GM19043 (cell line): ENCODE measurements around the gene ADARB1.

ENCODE experiments used
- ATAC-seq: cut with Tn5 transposase; IDR thresholded peaks from one replicate; pipeline ENCODE4 v1.9.1; 2021; ENCODE audit warnings: low read depth; ENCODE audit not compliant: unreplicated experiment

The ADARB1 gene

DNA sequence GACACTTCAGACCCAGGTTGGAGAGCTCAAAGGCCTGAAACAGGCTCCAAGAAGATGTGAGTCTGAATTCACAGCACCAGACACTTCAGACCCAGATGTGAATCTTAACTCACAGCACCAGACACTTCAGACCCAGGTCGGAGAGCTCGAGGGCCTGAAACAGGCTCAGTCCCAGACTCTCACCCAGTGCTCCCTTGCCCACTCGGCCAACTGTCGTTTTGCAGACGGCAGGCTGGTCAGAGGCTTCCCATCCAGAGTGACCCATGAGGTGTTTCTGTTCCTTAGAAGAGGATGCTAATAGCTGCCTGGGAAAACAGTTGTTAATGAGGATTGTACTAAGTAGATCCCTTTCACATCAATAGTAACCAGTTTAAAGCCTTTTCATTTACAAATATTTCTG is 88.4 kb downstream of the ADARB1 start:
- no peak for ATAC-seq

DNA sequence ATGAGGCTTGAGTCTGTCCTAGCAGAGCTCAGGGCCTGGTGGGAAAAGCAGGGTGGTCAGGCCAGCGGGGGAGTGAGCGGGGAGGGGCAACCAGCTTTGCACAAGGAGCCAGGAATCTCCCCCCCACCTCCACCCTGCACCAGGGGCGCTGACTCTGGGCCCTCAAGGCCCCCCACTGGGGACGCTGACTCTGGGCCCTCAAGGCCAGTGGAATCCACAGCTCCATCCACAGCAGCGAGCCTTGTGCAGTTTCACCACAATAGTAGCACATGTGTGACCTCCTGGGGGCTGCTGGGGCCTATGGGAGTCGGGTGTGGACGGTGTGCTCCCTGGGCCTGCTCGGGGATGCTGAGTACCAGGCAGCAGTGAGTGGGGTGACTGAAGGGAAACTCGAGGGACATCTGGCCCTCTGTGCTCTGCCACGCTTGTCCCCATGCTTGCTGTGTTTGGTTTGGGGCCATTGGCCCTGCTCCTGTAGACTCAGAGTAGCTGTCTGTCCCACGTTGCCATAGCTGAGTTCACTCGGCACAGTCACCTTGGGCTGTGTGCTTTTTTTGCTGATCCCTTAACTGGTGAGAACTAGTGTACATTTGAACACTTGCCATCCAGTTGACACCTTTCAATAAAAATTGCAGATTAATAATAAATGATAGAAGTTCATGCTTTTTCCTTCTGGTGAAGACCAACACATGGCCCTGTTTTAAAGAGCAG is 89.2 kb downstream of the ADARB1 start:
- ATAC-seq = no peak

DNA sequence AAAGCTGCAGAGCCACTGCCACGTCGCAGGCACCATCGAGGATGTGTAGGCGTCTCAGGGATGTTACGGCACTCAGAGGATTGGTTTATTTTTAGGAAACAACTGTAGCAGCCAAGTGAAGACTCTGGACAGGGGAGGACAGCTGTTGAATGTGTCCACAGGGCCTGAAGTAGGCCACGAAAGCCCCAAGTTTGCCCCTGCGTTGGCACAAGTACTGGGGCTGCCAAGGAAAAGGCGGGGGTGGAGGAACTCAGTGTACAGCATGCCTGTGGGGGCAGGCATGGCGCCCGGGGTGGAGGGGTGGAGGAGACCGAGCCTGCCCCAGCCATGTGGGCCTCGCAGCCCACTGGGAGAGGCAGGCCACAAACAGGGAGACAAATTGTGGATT is 89.7 kb downstream of the ADARB1 start:
- ATAC-seq = no peak

DNA sequence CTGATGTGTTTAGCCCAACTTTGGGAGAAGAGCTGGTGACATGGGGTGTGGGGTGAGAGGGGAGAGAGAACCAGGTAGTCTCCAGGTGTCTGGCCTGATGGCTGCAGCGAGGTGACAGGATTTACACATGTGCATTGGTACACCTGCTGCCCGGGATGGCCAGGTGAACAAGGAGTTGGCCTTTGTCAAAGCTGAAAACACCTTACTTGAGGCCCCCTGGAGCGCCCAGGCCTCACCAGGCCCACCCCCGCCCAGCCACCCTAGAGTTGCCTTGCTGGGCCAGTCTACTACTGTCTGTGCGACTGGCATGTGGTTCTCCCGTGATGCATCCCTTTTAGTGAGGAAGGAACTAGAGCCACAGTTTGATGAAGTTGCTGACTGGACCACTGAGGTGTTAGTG is 90.5 kb downstream of the ADARB1 start:
- no peak for ATAC-seq

DNA sequence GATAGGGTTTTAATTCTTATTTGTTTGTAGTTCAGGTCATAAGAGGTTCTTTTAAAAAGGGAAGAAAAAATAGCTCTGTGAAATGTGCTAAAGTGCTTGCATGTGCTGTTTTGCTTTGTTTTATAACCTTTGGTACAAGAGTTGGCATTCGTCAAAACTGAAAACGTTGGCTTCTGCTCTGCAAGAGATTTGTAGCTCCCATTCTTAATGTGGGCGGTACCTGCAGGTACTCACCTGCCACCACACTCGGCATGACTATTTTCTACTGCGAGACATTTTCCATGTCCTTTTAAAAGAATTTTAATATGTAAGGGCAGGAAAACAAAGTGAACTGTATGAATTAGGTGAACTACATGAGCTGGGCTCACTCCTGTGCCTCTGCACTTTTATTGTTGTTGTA is 92.6 kb downstream of the ADARB1 start:
- ATAC-seq = no peak

DNA sequence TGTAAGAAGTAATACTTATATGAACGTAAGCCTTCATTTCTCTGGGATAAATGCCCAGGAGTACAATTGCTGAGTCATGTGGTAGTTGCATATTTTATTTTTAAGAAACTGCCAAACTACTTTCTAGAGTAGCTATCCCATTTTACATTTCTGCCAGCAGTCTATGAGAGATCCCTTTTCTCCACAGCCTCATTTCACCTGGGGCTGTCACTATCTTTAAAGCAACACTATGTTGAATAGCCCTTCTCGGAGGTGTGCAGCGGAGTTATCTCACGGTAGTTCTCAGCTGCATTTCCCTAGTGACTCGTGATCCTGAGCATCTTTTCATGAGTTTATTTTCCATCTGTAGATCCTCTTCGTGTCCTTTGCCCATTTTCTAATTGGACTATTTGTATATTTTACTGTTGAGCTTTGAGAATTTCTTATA is 93.4 kb downstream of the ADARB1 start:
- no peak for ATAC-seq

DNA sequence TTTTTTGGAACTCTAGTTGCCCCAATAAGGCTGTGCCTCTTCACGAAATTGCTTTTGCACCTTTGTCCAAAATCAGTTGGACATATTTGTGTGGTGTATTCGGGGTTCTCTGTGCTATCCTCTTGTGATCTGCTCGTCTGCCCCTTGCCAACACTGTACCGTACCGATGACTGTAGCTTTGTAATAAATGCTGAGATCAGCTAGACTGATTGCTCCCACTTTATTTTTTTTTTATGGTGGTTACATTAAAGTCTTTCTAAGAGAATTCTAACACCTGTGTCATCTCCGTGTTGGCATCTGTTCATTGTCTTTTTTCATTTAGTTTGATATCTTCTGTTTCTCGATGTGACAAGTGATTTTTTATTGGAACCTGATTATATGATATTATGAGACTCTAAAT is 94.1 kb downstream of the ADARB1 start:
- ATAC-seq = no peak

DNA sequence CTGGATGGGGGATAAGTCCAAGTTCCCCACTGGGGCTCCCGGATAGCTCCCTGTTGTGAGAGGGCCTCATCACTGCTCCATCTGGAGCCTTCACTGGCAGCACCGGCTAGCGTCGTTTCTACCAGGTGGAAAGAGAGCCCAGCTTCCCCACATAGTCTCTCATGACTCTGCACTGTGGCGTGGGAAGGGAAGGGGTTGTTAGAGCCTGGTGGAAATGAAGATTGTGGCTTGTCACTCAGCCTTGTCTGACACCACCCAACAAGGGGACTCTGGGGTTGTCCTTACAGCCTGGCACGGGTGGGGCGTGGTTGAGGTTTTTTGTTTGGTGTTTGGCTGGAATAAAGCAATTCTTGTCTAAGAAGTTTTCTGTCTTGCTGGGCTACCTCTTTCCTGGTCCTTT is 94.6 kb downstream of the ADARB1 start:
- no peak for ATAC-seq

DNA sequence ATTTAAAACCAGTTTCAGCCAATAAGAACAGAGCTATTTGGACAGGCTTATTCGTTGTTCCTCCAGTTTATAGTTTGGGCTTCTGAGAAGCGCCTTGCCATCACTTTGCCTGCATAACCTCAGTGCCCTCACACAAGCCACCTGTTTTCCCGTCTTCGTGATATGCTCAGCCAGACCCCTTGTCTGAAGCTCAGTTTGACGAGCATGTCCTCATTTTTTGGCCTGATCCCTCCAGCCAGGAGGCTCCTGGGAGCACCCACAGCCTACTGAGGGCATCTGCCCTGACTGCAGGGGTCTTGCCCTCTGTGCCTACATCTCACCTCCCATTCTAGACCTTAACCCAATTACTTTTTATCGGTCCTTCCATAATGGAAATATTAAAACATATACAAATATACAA is 95.3 kb downstream of the ADARB1 start:
- no peak for ATAC-seq

DNA sequence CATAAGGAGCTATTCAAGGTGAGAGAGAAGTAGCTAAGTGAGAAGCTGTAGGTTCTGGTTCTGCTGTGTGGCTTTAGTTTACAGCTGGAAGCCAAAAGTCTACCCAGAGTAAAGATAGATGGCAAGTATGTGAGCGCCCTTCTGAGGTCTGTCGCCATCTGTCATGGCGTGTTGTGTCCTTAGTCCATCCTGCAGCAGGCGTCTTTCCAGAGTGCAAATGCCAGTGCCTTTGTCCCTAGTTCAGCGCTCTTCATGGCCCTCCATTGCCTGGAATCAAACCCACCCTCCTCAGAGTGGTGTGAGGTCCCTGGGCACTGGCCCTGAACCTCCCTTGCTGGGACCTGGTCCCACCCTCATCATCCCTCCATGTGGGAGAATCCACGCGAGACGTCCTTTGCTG is 96.6 kb downstream of the ADARB1 start:
- ATAC-seq = no peak

DNA sequence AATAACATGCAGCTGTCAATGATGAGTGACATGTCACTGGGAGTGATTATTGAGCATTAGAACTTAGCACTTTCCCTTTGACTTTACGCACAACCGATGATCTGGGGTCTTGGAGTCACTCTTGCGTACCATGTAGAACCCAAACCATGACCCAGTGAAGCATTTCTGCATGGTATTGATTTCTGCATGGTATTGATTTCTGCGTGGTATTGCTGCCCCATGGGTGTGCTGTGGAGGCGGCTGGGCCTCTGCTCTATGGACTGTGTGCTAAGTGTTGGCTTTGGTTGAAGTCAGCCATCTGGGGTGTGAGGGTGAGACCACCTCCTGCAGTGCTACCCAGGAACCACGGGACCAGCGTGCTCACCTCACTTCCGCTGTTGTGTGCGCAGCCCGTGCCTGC is 98.0 kb downstream of the ADARB1 start:
- ATAC-seq = no peak

DNA sequence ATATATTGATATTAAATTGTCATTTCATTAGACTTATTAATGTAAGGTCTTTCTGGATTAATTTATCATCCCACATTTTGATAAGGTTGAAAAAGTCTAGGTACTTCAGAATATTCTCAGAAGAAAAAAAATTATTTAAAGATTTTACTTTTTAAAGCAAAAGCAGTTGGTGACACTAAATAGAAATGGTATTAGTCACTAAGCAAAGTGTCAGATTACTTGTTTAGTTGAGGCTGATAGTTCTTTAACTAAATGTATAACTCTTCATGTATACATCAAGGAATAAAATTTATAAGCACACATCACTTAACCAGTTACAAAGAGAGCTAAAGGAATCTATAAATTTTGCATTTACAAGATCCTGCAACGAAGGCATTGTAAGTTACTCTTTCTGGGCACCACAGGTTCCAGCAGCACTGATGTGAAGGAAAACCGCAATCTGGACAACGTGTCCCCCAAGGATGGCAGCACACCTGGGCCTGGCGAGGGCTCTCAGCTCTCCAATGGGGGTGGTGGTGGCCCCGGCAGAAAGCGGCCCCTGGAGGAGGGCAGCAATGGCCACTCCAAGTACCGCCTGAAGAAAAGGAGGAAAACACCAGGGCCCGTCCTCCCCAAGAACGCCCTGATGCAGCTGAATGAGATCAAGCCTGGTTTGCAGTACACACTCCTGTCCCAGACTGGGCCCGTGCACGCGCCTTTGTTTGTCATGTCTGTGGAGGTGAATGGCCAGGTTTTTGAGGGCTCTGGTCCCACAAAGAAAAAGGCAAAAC is 101.1 kb downstream of the ADARB1 start:
- no peak for ATAC-seq

DNA sequence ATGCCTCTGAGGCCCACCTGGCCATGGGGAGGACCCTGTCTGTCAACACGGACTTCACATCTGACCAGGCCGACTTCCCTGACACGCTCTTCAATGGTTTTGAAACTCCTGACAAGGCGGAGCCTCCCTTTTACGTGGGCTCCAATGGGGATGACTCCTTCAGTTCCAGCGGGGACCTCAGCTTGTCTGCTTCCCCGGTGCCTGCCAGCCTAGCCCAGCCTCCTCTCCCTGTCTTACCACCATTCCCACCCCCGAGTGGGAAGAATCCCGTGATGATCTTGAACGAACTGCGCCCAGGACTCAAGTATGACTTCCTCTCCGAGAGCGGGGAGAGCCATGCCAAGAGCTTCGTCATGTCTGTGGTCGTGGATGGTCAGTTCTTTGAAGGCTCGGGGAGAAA is 101.8 kb downstream of the ADARB1 start:
- no peak for ATAC-seq

DNA sequence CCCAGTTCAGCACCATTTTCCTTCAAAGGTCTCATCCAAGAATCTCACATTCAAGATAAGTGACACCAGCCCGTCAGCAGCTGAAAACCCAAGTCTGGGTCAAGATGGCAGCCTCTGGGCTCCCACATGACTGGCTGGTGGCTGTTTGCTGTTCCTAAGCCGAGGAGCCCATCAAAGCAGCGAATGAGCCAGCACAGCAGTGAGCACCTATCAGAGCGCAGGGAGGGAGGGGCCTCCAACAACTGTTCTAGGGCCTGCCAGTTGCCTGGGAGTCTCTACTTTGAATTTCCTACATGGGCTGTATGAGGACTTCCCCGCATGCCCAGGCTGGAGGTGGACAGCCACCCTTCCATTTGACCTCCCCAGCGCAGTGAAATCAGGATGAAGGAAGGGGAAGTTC is 102.7 kb downstream of the ADARB1 start:
- ATAC-seq = no peak

DNA sequence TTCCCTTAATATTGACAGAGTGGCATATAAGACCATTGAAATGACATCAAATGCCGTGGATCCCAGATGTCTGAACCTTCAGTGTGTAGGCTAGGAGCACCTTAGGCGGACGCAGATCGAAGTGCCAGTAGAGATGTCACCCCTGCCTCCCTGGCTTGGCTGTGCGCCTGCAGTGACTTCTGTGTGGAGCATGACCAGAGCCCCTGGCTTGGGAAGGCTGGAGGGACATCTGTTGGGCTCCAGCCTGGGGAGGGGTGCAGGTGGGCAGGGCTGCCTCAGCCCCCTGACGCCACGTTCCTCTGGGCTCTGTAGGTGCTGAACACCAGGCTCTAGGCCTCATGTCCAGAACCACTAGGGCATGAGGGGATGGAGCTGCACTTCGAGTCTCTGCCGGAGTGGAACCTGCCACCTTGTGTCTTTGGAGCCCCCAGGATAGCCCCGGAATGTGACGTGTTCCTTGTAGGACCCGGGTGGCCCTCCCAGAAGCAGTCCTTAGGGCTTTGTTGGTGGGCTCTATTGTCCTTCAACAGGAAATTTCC is 103.8 kb downstream of the ADARB1 start:
- ATAC-seq = no peak

DNA sequence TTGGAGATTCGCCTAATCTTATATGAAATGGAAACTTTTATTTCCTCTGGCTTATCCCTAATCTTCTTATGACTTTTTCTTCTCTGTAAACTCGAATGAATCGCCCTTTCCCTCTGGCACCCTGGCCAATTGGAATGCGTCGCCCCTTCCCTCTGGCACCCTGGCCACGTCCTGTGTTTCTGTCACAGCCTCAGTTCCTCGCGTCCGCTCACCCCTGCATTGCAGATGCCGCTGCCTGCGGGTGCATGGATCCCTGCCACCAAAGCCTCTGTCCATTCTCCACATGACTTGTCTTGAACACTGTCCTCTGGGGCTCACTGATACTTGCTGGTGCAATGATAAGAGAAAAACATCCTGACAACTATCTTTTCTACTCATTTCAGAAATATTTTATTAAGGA is 104.6 kb downstream of the ADARB1 start:
- ATAC-seq = no peak

DNA sequence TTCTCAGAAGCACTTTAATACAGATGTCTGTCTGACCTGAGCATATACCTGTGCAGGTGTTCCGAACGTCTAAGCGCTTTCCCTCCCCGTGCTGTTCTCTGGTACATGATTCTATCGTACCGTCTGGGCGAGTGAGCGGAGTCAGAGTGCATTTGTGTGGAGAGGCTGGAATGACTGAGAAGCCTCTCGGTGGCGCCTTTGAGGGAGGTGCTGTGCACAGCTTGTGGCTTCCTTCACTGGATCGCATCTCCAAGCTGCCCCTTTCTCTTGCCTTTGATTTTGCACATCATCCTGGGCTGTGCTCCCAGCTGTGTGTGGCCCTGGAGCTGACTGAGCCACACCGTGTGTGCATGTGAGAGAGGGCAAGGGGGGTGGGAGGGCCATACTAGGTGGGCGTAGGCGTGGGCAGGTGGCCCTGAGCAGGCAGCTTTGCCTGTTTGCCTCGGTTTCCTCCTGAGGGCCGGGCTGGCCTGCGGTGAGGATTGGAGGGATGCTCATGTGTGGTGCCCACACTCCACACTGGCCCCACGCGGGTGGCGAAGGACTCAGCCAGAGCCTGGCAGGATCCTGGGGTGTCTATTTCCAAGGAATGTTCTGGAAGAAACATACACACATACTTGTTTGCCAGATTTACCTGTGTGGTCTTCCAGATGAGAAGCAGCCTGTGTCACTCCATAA is 105.3 kb downstream of the ADARB1 start:
- ATAC-seq = no peak

DNA sequence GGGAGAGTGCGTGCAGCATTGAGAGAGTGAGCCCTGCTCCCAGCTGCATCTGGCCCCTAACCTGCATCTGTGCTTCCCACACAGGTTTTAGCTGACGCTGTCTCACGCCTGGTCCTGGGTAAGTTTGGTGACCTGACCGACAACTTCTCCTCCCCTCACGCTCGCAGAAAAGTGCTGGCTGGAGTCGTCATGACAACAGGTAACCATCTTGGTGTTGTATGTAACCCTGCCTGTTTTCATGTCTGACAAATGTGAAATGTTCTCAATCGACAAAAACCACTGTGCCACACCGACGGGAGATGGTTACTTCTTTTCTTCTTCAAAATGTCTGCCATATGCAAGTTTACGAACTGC is 105.8 kb downstream of the ADARB1 start:
- ATAC-seq = no peak

DNA sequence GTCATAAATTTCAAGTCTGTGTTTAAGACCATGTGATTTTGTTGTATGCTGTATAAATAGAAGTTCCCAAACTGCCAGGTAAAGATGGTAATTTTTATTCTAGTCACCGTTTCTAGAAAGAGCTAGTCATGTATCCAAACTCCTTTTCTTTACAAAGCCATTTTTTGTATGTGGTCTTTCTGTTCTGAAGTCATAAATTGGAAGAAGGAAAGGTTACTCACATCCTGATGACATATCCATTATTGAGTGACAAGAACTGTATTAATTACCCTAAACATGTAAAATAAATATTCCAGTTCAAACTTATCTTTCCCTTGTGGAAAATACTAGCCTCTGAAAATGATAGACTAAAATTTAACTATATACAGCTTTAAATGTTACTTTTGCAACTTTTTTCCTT is 108.6 kb downstream of the ADARB1 start:
- ATAC-seq = no peak

DNA sequence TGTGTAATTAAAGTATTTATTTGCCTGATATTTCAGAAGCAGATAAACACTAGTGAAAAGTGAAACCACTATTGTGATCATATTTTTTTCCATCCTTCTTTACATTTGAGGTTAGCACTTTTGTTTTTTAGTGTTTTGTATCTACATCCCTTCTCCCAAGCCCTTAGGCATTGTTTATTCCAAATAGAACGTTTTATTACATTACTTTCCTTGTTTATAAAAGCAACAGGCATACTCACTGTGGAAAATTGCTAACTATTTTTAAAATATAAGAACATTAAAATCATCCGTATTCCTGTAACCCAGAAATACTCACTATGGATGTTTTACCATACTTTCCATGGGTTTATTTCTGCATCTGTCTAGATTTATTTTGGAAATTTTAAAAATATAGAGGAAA is 109.5 kb downstream of the ADARB1 start:
- no peak for ATAC-seq

DNA sequence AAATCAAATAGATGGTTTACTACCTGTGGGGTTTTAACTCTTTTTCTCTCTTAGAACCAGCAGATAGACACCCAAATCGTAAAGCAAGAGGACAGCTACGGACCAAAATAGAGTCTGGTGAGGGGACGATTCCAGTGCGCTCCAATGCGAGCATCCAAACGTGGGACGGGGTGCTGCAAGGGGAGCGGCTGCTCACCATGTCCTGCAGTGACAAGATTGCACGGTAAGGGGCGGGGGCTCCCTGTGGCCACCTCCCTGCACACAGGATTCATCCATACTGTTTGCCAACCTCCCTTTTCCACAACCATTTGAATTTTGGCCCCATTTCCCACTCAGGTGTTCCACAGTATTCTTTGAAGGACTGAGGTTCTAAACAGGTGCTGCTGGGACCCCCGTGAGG is 110.5 kb downstream of the ADARB1 start:
- no peak for ATAC-seq

DNA sequence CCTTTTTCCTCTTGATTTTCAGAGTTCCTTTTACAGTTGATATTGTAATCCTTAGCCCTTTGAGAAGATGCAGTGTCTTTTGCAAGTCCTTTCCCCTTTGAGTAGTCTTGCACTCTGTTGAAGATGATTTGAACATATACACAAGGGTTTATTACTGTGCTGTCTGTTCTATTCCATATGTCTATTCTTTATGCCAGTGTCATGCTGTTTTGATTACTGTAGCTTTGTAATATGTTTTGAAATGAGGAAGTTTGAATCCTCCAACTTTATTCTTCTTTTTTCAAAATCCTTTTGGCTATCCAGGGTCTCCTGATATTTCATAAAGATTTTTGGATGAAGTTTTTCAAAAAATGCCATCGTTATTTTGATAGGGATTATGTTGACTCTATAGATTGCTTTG is 112.3 kb downstream of the ADARB1 start:
- no peak for ATAC-seq
